CD8-positive, alpha-beta memory T cell (primary cell): ENCODE measurements around the gene HDGF. TPM values are rescaled to one million over a fixed set of nuclear protein-coding genes. Genes with fewer than 3 reads are reported as not detected.

Experiments
- CTCF ChIA-PET: fragments of 350-600 bp; sonication (Branson Sonifier 250); formaldehyde crosslinking; loops from one replicate; lab custom pipeline; 2021; ENCODE audit warnings: antibody characterized with exemption; lab: Charles Lee
- POLR2A ChIA-PET: fragments of 350-600 bp; sonication (Branson Sonifier 250); formaldehyde crosslinking; loops from one replicate; lab custom pipeline; 2021; ENCODE audit warnings: antibody characterized with exemption; lab: Charles Lee
- DNase-seq, 5 donors: peaks; one replicate each; pipeline versions ENCODE4 v3.0.0 to v3.0.0-alpha.2; 2020 to 2022; ENCODE audit warnings: mixed read lengths in 1 of 5
- H3K27ac ChIP-seq: one replicate; pipeline ENCODE4 v1.7.0; 2013; ENCODE audit warnings: low read depth, mild to moderate bottlenecking, low read length, moderate library complexity
- H3K27me3 ChIP-seq: 2 replicates; pipeline ENCODE4 v1.7.0; 2013; ENCODE audit warnings: low read length, mild to moderate bottlenecking; ENCODE audit not compliant: insufficient read depth, poor library complexity, severe bottlenecking
- H3K36me3 ChIP-seq: 2 replicates; pipeline ENCODE4 v1.7.0; 2013; ENCODE audit warnings: mild to moderate bottlenecking, low read length, moderate library complexity; ENCODE audit not compliant: insufficient read depth
- H3K4me1 ChIP-seq: 2 replicates; pipeline ENCODE4 v1.7.0; 2013; ENCODE audit warnings: mild to moderate bottlenecking, low read length, moderate library complexity; ENCODE audit not compliant: insufficient read depth
- H3K4me3 ChIP-seq: 2 replicates; pipeline ENCODE4 v1.7.0; 2013; ENCODE audit warnings: mild to moderate bottlenecking, low read length
- H3K9me3 ChIP-seq: 2 replicates; pipeline ENCODE4 v1.7.0; 2013; ENCODE audit warnings: mild to moderate bottlenecking, low read length
- H3K27ac Mint-ChIP-seq, 8 donors: one replicate each; pipeline ENCODE4 v1.8.0; 2020 to 2021; ENCODE audit warnings: mixed read lengths in 8 of 8, mild to moderate bottlenecking in 6 of 8, inconsistent platforms in 3 of 8, moderate library complexity in 3 of 8
- H3K27me3 Mint-ChIP-seq, 2 donors: one replicate each; pipeline ENCODE4 v1.8.0; 2020 to 2021; ENCODE audit warnings: mixed read lengths in 2 of 2, mild to moderate bottlenecking in 1 of 2, moderate library complexity in 1 of 2
- H3K36me3 Mint-ChIP-seq, 3 donors: one replicate each; pipeline ENCODE4 v1.8.0; 2020 to 2021; ENCODE audit warnings: mixed read lengths in 3 of 3, inconsistent platforms in 1 of 3, mild to moderate bottlenecking in 1 of 3
- H3K4me1 Mint-ChIP-seq, 3 donors: one replicate each; pipeline ENCODE4 v1.8.0; 2020 to 2021; ENCODE audit warnings: mixed read lengths in 3 of 3, inconsistent platforms in 1 of 3, mild to moderate bottlenecking in 1 of 3
- H3K4me3 Mint-ChIP-seq, 7 donors: one replicate each; pipeline ENCODE4 v1.8.0; 2020 to 2021; ENCODE audit warnings: mixed read lengths in 7 of 7, mild to moderate bottlenecking in 6 of 7, moderate library complexity in 4 of 7, inconsistent platforms in 2 of 7
- H3K9me3 Mint-ChIP-seq, 5 donors: one replicate each; pipeline ENCODE4 v1.8.0; 2020 to 2022; ENCODE audit warnings: mixed read lengths in 5 of 5, mild to moderate bottlenecking in 3 of 5, moderate library complexity in 2 of 5, inconsistent platforms in 1 of 5
- polyA plus RNA-seq: library from polyadenylated mRNA; unstranded; fragments of 300-500 nt; fragmentation: Illumina TruSeq; gene quantifications from one replicate; pipeline ENCODE4 v1.2.3, GENCODE V29; 2021
- total RNA-seq, 2 experiments: library from RNA; stranded (reverse); gene quantifications; one replicate each; pipeline ENCODE4 v1.2.3, GENCODE V29; 2021

HDGF gene
- total RNA-seq = 100 to 1,000 TPM; 297 to 299 TPM
- polyA plus RNA-seq = 46.0 TPM

- Histone ChIP-seq H3K9me3 (no peaks in the 10 kb centered on the region), H3K4me1 (peaks cover 48% of the 10 kb centered on the region), H3K27me3 (no peaks in the 10 kb centered on the region), H3K36me3 (no peaks in the 10 kb centered on the region), H3K27ac (peak within 1 kb of the TSS; percentile 85), H3K4me3 (peak within 1 kb of the TSS; percentile 92)
- peaks cover 48 to 68% (median 59%) of the 10 kb centered on the region in 3 donors for H3K4me1 Mint-ChIP-seq
- no peak for DNase-seq
- H3K9me3 Mint-ChIP-seq = no peaks in the 10 kb centered on the region
- peak within 1 kb of the TSS; percentile 89 to 99 (median 96) for H3K27ac Mint-ChIP-seq
- no peaks in the 10 kb centered on the region for H3K27me3 Mint-ChIP-seq
- H3K36me3 Mint-ChIP-seq = peaks cover 0 to 11% (median 0%) of the 10 kb centered on the region in 3 donors
- ChIA-PET CTCF (interaction anchor here (0.7 to 4.0 kb wide), 8 partner anchors 10 to 110 kb away, joined by 3 to 16 read pairs (median 6); partner anchors contain the start of genes ISG20L2, METTL25B, MRPL24 and PRCC), POLR2A (interaction anchor here (1.3 to 2.6 kb wide), 5 partner anchors 10 to 46 kb away, joined by 4 to 42 read pairs (median 16); partner anchors contain the start of genes CRABP2, ISG20L2, METTL25B and MRPL24)
- H3K4me3 Mint-ChIP-seq = peak within 1 kb of the TSS; percentile 86 to 97 (median 92)
Measured at GRCh38 chr1:156751451-156751756, at the start of gene HDGF. TSS of gene HDGF (minus strand) at chr1:156751675. CDS start at chr1:156751429, 246 bp downstream.

GRCh38 chr1:156797212-156797871 is 45.9 kb upstream of the HDGF start:
- no peak overlapping the region for H3K4me3 ChIP-seq
- H3K27ac ChIP-seq = no peak overlapping the region
- no peaks in the 10 kb centered on the region for H3K27me3 ChIP-seq
- Mint-ChIP-seq H3K27me3 (peaks cover 0 to 5% of the 10 kb centered on the region in 2 donors), H3K4me3 (no peak overlapping the region), H3K4me1 (peaks cover 17 to 28% (median 18%) of the 10 kb centered on the region in 3 donors), H3K36me3 (peaks cover 11 to 86% (median 23%) of the 10 kb centered on the region in 3 donors), H3K27ac (peak overlapping the region in 5 of 8 donors; percentile 21 to 72 (median 52)), H3K9me3 (no peaks in the 10 kb centered on the region)
- ChIA-PET POLR2A (interaction anchor here (1.9 kb wide), 1 partner anchor 63 kb away, joined by 16 read pairs; the partner anchor contains the start of genes INSRR and NTRK1), CTCF (interaction anchor here (0.5 to 9.5 kb wide), 12 partner anchors 9 to 108 kb away, joined by 3 to 146 read pairs (median 6); partner anchors contain the start of genes INSRR and NTRK1)
- DNase-seq = peak; percentile 35 to 70 (median 56)
- H3K9me3 ChIP-seq = no peaks in the 10 kb centered on the region
- peaks cover 59% of the 10 kb centered on the region for H3K36me3 ChIP-seq
- no peaks in the 10 kb centered on the region for H3K4me1 ChIP-seq

GRCh38 chr1:156796340-156797097 is 45.0 kb upstream of the HDGF start:
- Mint-ChIP-seq H3K27ac (peak overlapping the region in 5 of 8 donors; percentile 9 to 70 (median 30)), H3K9me3 (no peaks in the 10 kb centered on the region), H3K36me3 (peaks cover 14 to 89% (median 25%) of the 10 kb centered on the region in 3 donors), H3K27me3 (peaks cover 0 to 5% of the 10 kb centered on the region in 2 donors), H3K4me3 (no peak overlapping the region), H3K4me1 (peaks cover 9 to 21% (median 12%) of the 10 kb centered on the region in 3 donors)
- Histone ChIP-seq H3K4me3 (no peak overlapping the region), H3K27me3 (no peaks in the 10 kb centered on the region), H3K4me1 (no peaks in the 10 kb centered on the region), H3K27ac (no peak overlapping the region), H3K9me3 (no peaks in the 10 kb centered on the region), H3K36me3 (peaks cover 64% of the 10 kb centered on the region)
- CTCF ChIA-PET = interaction anchor here (1.2 to 9.5 kb wide), 7 partner anchors 17 to 107 kb away, joined by 3 to 146 read pairs (median 10); partner anchors contain the start of genes INSRR and NTRK1
- DNase-seq = no peak
- POLR2A ChIA-PET = interaction anchor here (1.5 kb wide), 1 partner anchor 64 kb away, joined by 3 read pairs; no protein-coding TSS in a partner anchor

- DNase-seq = no peak
- ChIA-PET CTCF (interaction anchor here (1.5 to 9.5 kb wide), 5 partner anchors 11 to 70 kb away, joined by 3 to 146 read pairs (median 10); partner anchors contain the start of genes INSRR and NTRK1), POLR2A (interaction anchor here (1.5 kb wide), 1 partner anchor 64 kb away, joined by 3 read pairs; no protein-coding TSS in a partner anchor)
- H3K27me3 Mint-ChIP-seq = peaks cover 0 to 5% of the 10 kb centered on the region in 2 donors
- Histone ChIP-seq H3K27me3 (no peaks in the 10 kb centered on the region), H3K4me1 (no peaks in the 10 kb centered on the region), H3K4me3 (no peak overlapping the region), H3K36me3 (peaks cover 66% of the 10 kb centered on the region), H3K9me3 (no peaks in the 10 kb centered on the region), H3K27ac (no peak overlapping the region)
- H3K36me3 Mint-ChIP-seq = peaks cover 15 to 89% (median 23%) of the 10 kb centered on the region in 3 donors
- peaks cover 2 to 13% (median 5%) of the 10 kb centered on the region in 3 donors for H3K4me1 Mint-ChIP-seq
- peak overlapping the region in 4 of 8 donors; percentile 9 to 76 (median 36) for H3K27ac Mint-ChIP-seq
- H3K9me3 Mint-ChIP-seq = no peaks in the 10 kb centered on the region
- H3K4me3 Mint-ChIP-seq = no peak overlapping the region
Measured at GRCh38 chr1:156795787-156796186, 44.3 kb upstream of the HDGF start.

- H3K27ac ChIP-seq = no peak overlapping the region
- no peak overlapping the region for H3K4me3 ChIP-seq
- peaks cover 0 to 10% (median 3%) of the 10 kb centered on the region in 3 donors for H3K4me1 Mint-ChIP-seq
- no peaks in the 10 kb centered on the region for H3K9me3 ChIP-seq
- no peak for DNase-seq
- no peaks in the 10 kb centered on the region for H3K27me3 ChIP-seq
- peaks cover 15 to 87% (median 23%) of the 10 kb centered on the region in 3 donors for H3K36me3 Mint-ChIP-seq
- no peaks in the 10 kb centered on the region for H3K9me3 Mint-ChIP-seq
- H3K27ac Mint-ChIP-seq = peak overlapping the region in 6 of 8 donors; percentile 9 to 76 (median 51)
- H3K36me3 ChIP-seq = peaks cover 66% of the 10 kb centered on the region
- H3K4me1 ChIP-seq = no peaks in the 10 kb centered on the region
- H3K4me3 Mint-ChIP-seq = no peak overlapping the region
- ChIA-PET CTCF (interaction anchor here (1.5 to 9.5 kb wide), 5 partner anchors 10 to 69 kb away, joined by 3 to 146 read pairs (median 5); partner anchors contain the start of genes INSRR and NTRK1), POLR2A (interaction anchor here (1.5 kb wide), 1 partner anchor 65 kb away, joined by 3 read pairs; no protein-coding TSS in a partner anchor)
- peaks cover 0 to 5% of the 10 kb centered on the region in 2 donors for H3K27me3 Mint-ChIP-seq
Measured at GRCh38 chr1:156795374-156795733, 43.9 kb upstream of the HDGF start.

- Mint-ChIP-seq H3K9me3 (no peaks in the 10 kb centered on the region), H3K4me1 (peaks cover 0 to 9% (median 4%) of the 10 kb centered on the region in 3 donors), H3K36me3 (peaks cover 15 to 87% (median 22%) of the 10 kb centered on the region in 3 donors), H3K27ac (peak overlapping the region in 2 of 8 donors; percentile 33 to 50), H3K27me3 (peaks cover 0 to 5% of the 10 kb centered on the region in 2 donors), H3K4me3 (no peak overlapping the region)
- no peak overlapping the region for H3K27ac ChIP-seq
- no peaks in the 10 kb centered on the region for H3K9me3 ChIP-seq
- ChIA-PET CTCF (interaction anchor here (0.8 to 9.5 kb wide), 6 partner anchors 10 to 68 kb away, joined by 3 to 146 read pairs (median 4); partner anchors contain the start of genes INSRR and NTRK1), POLR2A (no interaction called here)
- no peak overlapping the region for H3K4me3 ChIP-seq
- peaks cover 62% of the 10 kb centered on the region for H3K36me3 ChIP-seq
- H3K27me3 ChIP-seq = no peaks in the 10 kb centered on the region
- H3K4me1 ChIP-seq = no peaks in the 10 kb centered on the region
- DNase-seq = no peak
Measured at GRCh38 chr1:156794506-156795373, 43.3 kb upstream of the HDGF start.
